Measurements from ENCODE around the gene TNIK.

- TF ChIP-seq SMC3 (conservative IDR thresholded peaks at IDR 0.05; ENCODE audit: poor library complexity) (no peak), CTCF (IDR thresholded peaks at IDR 0.05; ENCODE audit: poor library complexity, severe bottlenecking) (no peak), POLR2AphosphoS5 (IDR thresholded peaks at IDR 0.05) (no peak), REST (IDR thresholded peaks at IDR 0.05; ENCODE audit: borderline replicate concordance) (no peak), RAD21 (conservative IDR thresholded peaks at IDR 0.05) (no peak), MXI1 (conservative IDR thresholded peaks at IDR 0.05; ENCODE audit: poor library complexity, severe bottlenecking) (no peak), EP300 (conservative IDR thresholded peaks at IDR 0.05; ENCODE audit: poor library complexity, severe bottlenecking) (no peak), TAF1 (IDR thresholded peaks at IDR 0.05; ENCODE audit: low read depth) (no peak), EZH2 (IDR thresholded peaks at IDR 0.05; ENCODE audit: borderline replicate concordance, insufficient read depth, low read length, poor library complexity, severe bottlenecking) (no peak)
Measured at GRCh38 chr3:171068658-171069057, 391.5 kb downstream of the TNIK start.
